Measurements from ENCODE around the gene MAP3K7CL.

Gene MAP3K7CL

GRCh38 chr21:29130270-29130969 lies at the start of gene MAP3K7CL:
MAP3K7CL (plus strand) TSS chr21:29130644; CDS start chr21:29133345, 2,701 bp downstream.
- no peak for TF ChIP-seq MYC (IDR thresholded peaks at IDR 0.05; ENCODE audit: low read depth, low read length)
- TF ChIP-seq CTCF (IDR thresholded peaks at IDR 0.05; ENCODE audit: low read depth, low read length), result no peak
- TF ChIP-seq POLR2A (IDR thresholded peaks at IDR 0.05; ENCODE audit: extremely low read depth, insufficient read length), result no peak
- TF ChIP-seq MAX (IDR thresholded peaks at IDR 0.05; ENCODE audit: low read depth, low read length), result no peak
- H3K4me3 ChIP-seq (ENCODE audit: low read depth, low read length), result no peak within 1 kb of the TSS
- DNase-seq (ENCODE audit: low read depth), result no peak

GRCh38 chr21:29082046-29082815 lies 48.2 kb upstream of the MAP3K7CL start:
- no peak overlapping the region for H3K4me3 ChIP-seq (ENCODE audit: low read depth, low read length)
- no peak for TF ChIP-seq CTCF (IDR thresholded peaks at IDR 0.05; ENCODE audit: low read depth, low read length)
- TF ChIP-seq MAX (IDR thresholded peaks at IDR 0.05; ENCODE audit: low read depth, low read length), result no peak
- no peak for TF ChIP-seq MYC (IDR thresholded peaks at IDR 0.05; ENCODE audit: low read depth, low read length)
- TF ChIP-seq POLR2A (IDR thresholded peaks at IDR 0.05; ENCODE audit: extremely low read depth, insufficient read length), result no peak
- DNase-seq (ENCODE audit: low read depth), result no peak

GRCh38 chr21:29083306-29083705 lies 47.1 kb upstream of the MAP3K7CL start:
- no peak overlapping the region for H3K4me3 ChIP-seq (ENCODE audit: low read depth, low read length)
- no peak for TF ChIP-seq POLR2A (IDR thresholded peaks at IDR 0.05; ENCODE audit: extremely low read depth, insufficient read length)
- no peak for TF ChIP-seq MYC (IDR thresholded peaks at IDR 0.05; ENCODE audit: low read depth, low read length)
- no peak for TF ChIP-seq MAX (IDR thresholded peaks at IDR 0.05; ENCODE audit: low read depth, low read length)
- TF ChIP-seq CTCF (IDR thresholded peaks at IDR 0.05; ENCODE audit: low read depth, low read length), result no peak
- no peak for DNase-seq (ENCODE audit: low read depth)

- TF ChIP-seq CTCF (IDR thresholded peaks at IDR 0.05; ENCODE audit: low read depth, low read length), result no peak
- TF ChIP-seq MYC (IDR thresholded peaks at IDR 0.05; ENCODE audit: low read depth, low read length), result no peak
- TF ChIP-seq MAX (IDR thresholded peaks at IDR 0.05; ENCODE audit: low read depth, low read length), result no peak
- TF ChIP-seq POLR2A (IDR thresholded peaks at IDR 0.05; ENCODE audit: extremely low read depth, insufficient read length), result no peak
- no peak for DNase-seq (ENCODE audit: low read depth)
- H3K4me3 ChIP-seq (ENCODE audit: low read depth, low read length), result no peak overlapping the region
Measured at GRCh38 chr21:29084372-29084771, 46.1 kb upstream of the MAP3K7CL start.

GRCh38 chr21:29085106-29085752 lies 45.2 kb upstream of the MAP3K7CL start:
- no peak for DNase-seq (ENCODE audit: low read depth)
- TF ChIP-seq POLR2A (IDR thresholded peaks at IDR 0.05; ENCODE audit: extremely low read depth, insufficient read length), result no peak
- no peak for TF ChIP-seq CTCF (IDR thresholded peaks at IDR 0.05; ENCODE audit: low read depth, low read length)
- TF ChIP-seq MYC (IDR thresholded peaks at IDR 0.05; ENCODE audit: low read depth, low read length), result no peak
- no peak for TF ChIP-seq MAX (IDR thresholded peaks at IDR 0.05; ENCODE audit: low read depth, low read length)
- H3K4me3 ChIP-seq (ENCODE audit: low read depth, low read length), result no peak overlapping the region

All from NB4 (cell line).